ENCODE measurements around the gene NARF. TPM values are rescaled to one million over a fixed set of nuclear protein-coding genes. Genes with fewer than 3 reads are reported as not detected.

The NARF gene
- total RNA-seq, 1 donor from 2014 or later: 65.7 TPM

- H3K27ac Mint-ChIP-seq (ENCODE audit: unreplicated experiment): no peak overlapping the region
- H3K27me3 Mint-ChIP-seq (ENCODE audit: unreplicated experiment): no peaks in the 10 kb centered on the region
- no peak for DNase-seq (ENCODE audit: extremely low spot score, unreplicated experiment)
- no peaks in the 10 kb centered on the region for H3K9me3 Mint-ChIP-seq (ENCODE audit: unreplicated experiment)
- TF ChIP-seq CTCF (IDR thresholded peaks at IDR 0.05): no peak
- no peak overlapping the region for H3K4me3 Mint-ChIP-seq (ENCODE audit: unreplicated experiment)
- H3K36me3 Mint-ChIP-seq (ENCODE audit: unreplicated experiment): peaks cover 7% of the 10 kb centered on the region
- peaks cover 21% of the 10 kb centered on the region for H3K4me1 Mint-ChIP-seq (ENCODE audit: unreplicated experiment)
These were observed 41.8 kb upstream of the NARF start for GRCh38 chr17:82416771-82417170.

DNA sequence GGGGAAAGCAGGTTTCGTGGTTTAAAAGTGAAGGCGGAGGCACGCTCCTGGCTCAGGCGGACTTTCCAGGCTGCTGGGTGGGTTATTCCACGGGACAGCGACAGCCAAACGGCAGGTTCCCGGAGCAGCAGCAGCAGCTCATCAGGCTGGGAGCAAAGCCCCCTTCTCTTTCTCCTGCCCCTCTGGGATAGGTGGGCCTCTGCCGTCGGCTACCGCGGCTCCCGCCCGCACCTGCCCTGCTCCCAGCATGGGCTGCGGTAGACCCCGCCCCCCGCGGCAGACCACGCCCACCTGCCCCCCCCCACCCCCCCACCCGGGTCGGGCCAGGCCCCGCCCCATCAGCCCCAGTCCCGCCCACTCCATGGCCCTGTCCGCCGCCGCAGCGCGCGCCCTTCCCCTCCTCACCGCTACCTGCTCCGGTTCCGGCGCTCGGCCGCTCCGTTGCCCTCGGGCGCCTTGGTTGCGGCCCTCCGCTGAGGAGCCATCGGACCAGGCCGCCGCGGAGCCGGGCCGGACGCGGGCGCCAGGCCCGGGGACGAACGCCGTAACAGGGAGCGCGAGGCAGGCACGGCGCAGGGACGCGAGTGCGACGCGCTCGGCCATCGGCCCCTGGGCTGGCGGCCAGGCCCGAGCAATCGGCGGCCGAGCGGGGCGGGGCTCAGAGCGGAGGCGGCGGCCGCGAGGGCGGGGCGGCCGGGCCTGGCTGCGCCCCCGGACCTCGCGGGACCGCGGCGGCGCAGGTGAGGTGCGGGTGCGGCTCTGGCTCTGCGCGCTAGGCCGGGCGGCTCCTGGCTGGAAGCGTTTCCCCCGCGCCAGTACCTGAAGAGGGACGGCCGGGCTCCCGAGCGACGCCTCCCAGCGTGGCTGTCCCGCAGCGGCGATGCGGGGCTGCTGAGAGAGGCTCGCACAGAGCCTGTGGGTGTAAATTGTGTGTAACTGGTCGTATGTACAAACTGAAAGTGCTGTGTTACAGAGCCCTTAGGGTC lies 40.2 kb upstream of the NARF start, which contains the start of the genes HEXD and OGFOD3:
HEXD (plus strand) TSS at position 347 of the 986 bp plus-strand sequence. CDS start 1,453 bp downstream, outside the sequence.
OGFOD3 (minus strand) TSS at position 586 of the 986 bp plus-strand sequence; CDS start at position 485, 101 bp downstream.
- TF ChIP-seq CTCF (IDR thresholded peaks at IDR 0.05): no peak
- no peaks in the 10 kb centered on the region for H3K9me3 Mint-ChIP-seq (ENCODE audit: unreplicated experiment)
- peak within 1 kb of the TSS; percentile 80 for H3K4me3 Mint-ChIP-seq (ENCODE audit: unreplicated experiment)
- peak; percentile 94 for DNase-seq (ENCODE audit: extremely low spot score, unreplicated experiment)
- H3K36me3 Mint-ChIP-seq (ENCODE audit: unreplicated experiment): peaks cover 13% of the 10 kb centered on the region
- H3K4me1 Mint-ChIP-seq (ENCODE audit: unreplicated experiment): peaks cover 21% of the 10 kb centered on the region
- H3K27me3 Mint-ChIP-seq (ENCODE audit: unreplicated experiment): no peaks in the 10 kb centered on the region
- H3K27ac Mint-ChIP-seq (ENCODE audit: unreplicated experiment): peak within 1 kb of the TSS; percentile 41

DNA sequence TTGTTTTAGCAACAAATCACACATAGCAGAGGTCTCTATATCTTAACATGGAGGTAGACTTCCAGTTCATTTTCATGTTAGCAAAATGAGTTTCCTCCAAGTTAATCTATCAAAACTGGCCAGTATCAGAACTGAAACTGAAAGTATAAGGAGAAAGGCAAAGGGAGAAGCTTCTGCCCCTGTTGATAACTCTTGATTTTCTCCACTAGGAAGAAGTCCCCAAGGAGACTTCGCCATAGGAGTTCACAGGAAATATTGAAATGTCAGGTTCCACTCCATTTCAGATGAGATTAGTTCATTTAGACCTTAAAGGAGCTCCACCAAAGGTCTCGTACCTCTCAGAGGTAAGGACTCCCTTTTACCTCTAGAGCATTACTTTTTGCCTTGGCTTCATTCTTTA lies 39.0 kb upstream of the NARF start:
- Mint-ChIP-seq H3K9me3 (ENCODE audit: unreplicated experiment) (no peaks in the 10 kb centered on the region), H3K36me3 (ENCODE audit: unreplicated experiment) (peaks cover 13% of the 10 kb centered on the region), H3K27me3 (ENCODE audit: unreplicated experiment) (no peaks in the 10 kb centered on the region), H3K4me3 (ENCODE audit: unreplicated experiment) (peak overlapping the region; percentile 80), H3K4me1 (ENCODE audit: unreplicated experiment) (peaks cover 18% of the 10 kb centered on the region), H3K27ac (ENCODE audit: unreplicated experiment) (no peak overlapping the region)
- DNase-seq (ENCODE audit: extremely low spot score, unreplicated experiment): no peak
- TF ChIP-seq CTCF (IDR thresholded peaks at IDR 0.05): no peak

DNA sequence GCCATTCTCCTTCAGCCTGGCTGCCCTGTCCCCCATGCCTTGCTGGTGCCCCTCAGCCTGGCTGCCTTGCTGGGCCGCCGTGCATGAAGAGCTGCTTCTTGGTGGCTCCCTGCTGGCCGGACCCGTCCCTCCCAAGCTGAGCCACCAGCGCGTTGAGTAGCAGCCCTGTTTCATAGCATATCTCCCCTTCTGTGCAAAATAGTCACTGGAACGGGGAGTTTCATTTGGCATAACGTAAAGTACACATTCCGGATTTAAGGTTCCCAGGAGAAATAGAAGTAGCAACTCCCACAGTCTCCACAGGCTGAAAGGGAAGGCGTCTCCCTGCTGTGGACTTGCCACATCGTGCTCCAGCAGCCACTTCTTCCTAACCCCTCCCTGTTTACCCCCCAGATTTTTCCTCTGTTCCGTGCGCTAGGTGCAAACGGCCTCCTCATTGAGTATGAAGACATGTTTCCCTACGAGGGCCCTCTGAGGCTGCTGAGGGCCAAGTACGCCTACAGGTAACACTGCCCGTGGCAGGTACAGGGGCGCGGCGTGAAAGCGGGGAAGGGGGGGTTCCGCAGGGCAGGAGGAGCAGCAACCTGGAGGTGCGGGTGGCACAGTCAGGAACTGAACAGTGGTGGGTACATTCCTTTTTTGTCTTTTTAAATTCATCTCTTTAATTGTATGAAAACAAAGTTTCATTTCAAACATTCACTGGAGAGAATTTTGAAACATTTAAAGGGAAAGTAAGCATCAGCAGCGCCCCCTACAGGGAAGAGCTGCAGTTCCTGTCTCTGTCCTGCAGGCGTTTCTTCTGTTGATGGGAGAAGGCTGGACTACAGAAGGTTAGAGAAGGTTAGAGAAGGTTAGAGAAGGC lies 34.3 kb upstream of the NARF start:
- DNase-seq (ENCODE audit: extremely low spot score, unreplicated experiment): no peak
- peak; percentile 49 for TF ChIP-seq CTCF (IDR thresholded peaks at IDR 0.05)
- no peak overlapping the region for H3K4me3 Mint-ChIP-seq (ENCODE audit: unreplicated experiment)
- H3K4me1 Mint-ChIP-seq (ENCODE audit: unreplicated experiment): peaks cover 4% of the 10 kb centered on the region
- H3K9me3 Mint-ChIP-seq (ENCODE audit: unreplicated experiment): no peaks in the 10 kb centered on the region
- peaks cover 13% of the 10 kb centered on the region for H3K36me3 Mint-ChIP-seq (ENCODE audit: unreplicated experiment)
- no peak overlapping the region for H3K27ac Mint-ChIP-seq (ENCODE audit: unreplicated experiment)
- no peaks in the 10 kb centered on the region for H3K27me3 Mint-ChIP-seq (ENCODE audit: unreplicated experiment)

All from osteocyte (in vitro differentiated cells).